GM12801 (cell line): ENCODE results near the gene ADH1C.

Experiments used
- TF ChIP-seq, protein P1 (sequence below): IDR thresholded peaks from one replicate; pipeline ENCODE4 v1.5.1; 2011; ENCODE audit warnings: control low read depth; ENCODE audit not compliant: insufficient read length; ENCODE audit errors: extremely low read depth

Gene ADH1C

GRCh38 chr4:99305638-99306400, 46.7 kb downstream of the ADH1C start:
- TF ChIP-seq, protein P1, sequence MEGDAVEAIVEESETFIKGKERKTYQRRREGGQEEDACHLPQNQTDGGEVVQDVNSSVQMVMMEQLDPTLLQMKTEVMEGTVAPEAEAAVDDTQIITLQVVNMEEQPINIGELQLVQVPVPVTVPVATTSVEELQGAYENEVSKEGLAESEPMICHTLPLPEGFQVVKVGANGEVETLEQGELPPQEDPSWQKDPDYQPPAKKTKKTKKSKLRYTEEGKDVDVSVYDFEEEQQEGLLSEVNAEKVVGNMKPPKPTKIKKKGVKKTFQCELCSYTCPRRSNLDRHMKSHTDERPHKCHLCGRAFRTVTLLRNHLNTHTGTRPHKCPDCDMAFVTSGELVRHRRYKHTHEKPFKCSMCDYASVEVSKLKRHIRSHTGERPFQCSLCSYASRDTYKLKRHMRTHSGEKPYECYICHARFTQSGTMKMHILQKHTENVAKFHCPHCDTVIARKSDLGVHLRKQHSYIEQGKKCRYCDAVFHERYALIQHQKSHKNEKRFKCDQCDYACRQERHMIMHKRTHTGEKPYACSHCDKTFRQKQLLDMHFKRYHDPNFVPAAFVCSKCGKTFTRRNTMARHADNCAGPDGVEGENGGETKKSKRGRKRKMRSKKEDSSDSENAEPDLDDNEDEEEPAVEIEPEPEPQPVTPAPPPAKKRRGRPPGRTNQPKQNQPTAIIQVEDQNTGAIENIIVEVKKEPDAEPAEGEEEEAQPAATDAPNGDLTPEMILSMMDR = no peak

DNA sequence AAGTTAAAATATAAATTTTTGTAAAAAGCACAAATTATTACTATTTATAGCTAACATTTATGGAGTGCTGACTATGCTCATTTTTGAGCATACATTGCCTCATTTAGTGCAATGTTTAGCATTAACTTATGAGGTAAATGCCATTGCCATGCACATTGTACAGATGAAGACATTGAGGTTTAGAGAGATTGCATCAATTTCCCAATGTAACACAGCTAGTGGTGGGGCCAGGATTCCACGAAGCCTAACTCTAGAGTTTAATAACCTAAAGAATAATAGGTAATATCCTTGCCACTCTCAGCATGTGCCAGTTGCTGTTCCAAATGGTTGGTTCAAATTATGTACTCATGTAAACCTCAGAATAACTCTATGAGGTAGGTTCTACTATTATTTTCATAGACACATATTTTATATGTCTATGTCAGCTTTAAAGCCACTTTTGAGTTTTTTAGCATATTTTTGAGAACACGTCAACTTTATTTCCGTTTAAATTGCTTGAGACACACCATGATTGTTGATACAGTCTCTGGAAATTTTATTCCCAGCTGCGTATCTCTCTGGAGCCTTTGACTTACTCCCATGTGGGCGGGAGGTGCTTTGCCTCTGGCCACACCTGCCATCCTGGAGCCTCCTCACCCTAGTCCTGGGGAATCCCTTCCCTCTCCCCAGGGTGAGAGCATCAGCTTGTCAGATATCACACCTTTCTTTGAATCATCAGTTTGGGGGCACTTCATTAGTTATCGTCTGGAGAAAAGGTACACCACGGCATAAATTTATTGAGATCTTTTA, 51.0 kb downstream of the ADH1C start:
- TF ChIP-seq, protein P1 = no peak

DNA sequence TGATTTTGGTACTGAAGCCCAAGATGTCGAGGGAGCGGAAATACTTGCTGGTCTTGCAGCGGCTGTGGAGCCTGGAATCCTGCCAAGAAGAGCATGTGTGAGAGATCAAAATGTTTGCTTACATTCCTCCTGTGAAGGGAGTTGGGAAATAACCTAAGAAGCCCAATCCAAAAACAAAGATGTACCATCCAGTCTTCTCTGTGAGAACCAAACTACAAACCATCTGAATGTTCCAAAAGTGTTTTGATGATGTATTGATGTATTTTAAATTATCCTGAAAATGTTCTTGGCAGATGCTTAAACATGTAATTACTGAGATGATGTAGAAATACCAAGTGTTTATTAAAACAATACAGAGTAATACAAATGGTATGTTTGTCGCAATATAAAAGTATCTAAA, 51.6 kb downstream of the ADH1C start:
- TF ChIP-seq, protein P1 = no peak

- TF ChIP-seq, protein P1 = no peak
These were observed 59.2 kb downstream of the ADH1C start for GRCh38 chr4:99293357-99293756.

DNA sequence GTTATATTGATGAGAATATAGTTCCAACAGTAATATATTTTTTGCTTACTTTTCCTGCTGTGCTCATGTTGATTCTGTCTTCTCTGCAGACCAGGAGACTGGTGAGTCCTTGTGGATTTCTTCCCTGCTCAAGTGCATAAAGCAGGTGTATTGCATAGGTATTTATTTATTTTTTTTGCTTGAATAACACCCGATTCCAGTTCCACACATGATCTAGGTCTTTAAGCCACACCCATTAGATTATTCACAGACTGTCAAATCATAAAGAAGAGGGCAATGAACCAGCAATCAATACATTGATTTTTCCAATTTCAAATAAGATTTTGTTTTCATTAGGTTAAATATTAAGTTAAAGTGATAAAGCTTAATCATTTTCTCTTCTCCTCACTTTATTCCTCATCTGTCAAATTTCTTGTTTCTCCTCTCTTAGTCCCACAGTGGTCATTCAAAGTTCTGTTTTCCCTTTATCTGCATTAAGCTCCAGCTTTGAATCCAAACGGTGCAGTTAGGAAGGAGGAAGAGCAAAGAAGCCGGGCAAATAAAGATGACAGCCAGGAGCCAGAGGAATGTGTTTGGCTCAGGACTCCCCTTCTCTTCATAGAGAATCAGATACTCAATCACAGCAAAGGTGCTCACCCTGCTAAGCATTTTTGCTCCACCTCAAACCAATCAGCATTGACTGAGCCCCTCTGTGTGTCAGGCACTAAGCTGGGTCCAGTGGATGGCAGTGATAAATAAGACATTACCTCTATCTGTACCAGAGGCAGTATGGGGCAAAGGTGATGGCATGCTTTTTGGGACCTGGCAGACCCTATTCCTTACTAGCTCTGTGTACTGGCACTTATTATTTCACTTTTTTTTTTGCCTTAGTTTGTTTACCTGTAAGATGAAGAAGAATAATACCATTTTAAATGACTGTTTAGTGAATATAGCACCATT, 61.4 kb downstream of the ADH1C start, which contains the start of gene ADH1A:
TSS of gene ADH1A (minus strand) at position 138 of the 939 bp plus-strand sequence. CDS start at position 67, 71 bp downstream.
- TF ChIP-seq, protein P1 = no peak
